HG02642 (cell line): ENCODE data around the gene NKAIN2.
"Not testable (repeated sequence)": the region's sequence is repeated elsewhere in the genome, so short reads cannot be mapped to it uniquely, and the experiment has no call there.

Experiments used
- ATAC-seq: cut with Tn5 transposase; IDR thresholded peaks from one replicate; pipeline ENCODE4 v1.9.1; 2021; ENCODE audit warnings: mild to moderate bottlenecking; ENCODE audit not compliant: unreplicated experiment, poor library complexity

The NKAIN2 gene

DNA sequence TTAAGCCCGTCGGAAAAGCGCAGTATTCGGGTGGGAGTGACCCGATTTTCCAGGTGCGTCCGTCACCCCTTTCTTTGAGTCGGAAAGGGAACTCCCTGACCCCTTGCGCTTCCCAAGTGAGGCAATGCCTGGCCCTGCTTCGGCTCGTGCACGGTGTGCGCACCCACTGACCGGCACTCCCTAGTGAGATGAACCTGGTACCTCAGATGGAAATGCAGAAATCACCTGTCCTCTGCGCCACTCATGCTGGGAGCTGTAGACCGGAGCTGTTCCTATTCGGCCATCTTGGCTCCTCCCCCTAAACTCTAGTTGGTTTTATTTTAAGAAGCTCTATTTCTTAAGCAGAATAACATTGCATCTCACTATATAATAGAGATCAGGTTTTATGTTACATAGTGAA lies 908.9 kb downstream of the NKAIN2 start:
- not testable (repeated sequence) for ATAC-seq

DNA sequence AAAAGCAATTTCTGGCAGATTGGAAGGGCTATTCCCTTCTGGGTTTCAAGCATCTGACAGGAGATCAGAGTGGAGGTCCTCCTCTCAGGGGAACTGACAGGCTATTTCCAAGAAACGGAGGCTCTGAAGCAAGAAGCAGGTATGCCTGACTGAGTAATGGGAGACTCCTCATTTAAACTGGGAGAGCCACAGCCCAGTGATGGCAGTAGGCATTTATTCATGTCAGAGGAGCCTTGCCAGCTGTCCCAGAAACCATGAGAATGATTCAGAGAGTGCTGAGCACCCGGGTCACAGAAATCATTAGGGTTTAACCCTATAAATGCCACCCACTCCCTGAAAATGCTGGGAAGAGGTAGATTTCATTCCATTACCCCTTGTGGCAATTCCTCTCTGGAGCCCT lies 911.1 kb downstream of the NKAIN2 start:
- no peak for ATAC-seq

DNA sequence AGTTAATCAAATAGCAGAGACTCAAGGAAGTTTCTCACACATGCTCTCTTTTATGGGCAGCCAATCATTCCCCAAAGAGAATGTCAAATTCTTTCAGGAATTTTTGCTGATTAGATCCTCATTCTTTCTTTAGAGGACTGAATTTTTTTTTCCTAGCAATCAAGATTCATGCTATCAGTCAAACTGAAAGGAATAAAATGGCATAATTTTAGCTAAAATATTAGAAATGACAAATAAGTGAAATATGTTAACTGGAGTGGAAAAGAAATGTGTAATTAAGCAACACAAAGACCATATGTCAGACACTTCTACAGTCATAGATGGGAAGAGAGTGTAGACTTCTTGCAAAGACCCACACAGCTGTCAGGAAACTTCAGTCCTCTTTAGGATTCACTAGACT lies 916.2 kb downstream of the NKAIN2 start:
- ATAC-seq, result no peak

DNA sequence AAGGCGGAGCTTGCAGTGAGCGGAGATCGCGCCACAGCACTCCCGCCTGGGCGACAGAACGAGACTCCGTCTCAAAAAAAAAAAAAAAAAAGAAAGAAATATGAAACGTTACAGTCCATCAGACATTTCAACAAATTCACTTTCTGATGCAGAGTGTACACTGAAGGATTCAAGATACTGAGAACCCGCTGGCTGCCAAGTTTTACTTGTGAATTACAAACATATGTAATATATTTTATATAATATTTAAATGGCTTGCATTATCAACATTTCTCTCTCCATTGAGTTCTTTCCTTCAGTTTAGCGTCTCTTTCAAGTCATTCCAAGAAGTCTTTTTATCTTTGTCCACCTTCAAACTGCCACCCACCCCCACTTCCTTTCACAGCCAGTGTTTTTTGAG lies 917.7 kb downstream of the NKAIN2 start:
- ATAC-seq, result no peak

DNA sequence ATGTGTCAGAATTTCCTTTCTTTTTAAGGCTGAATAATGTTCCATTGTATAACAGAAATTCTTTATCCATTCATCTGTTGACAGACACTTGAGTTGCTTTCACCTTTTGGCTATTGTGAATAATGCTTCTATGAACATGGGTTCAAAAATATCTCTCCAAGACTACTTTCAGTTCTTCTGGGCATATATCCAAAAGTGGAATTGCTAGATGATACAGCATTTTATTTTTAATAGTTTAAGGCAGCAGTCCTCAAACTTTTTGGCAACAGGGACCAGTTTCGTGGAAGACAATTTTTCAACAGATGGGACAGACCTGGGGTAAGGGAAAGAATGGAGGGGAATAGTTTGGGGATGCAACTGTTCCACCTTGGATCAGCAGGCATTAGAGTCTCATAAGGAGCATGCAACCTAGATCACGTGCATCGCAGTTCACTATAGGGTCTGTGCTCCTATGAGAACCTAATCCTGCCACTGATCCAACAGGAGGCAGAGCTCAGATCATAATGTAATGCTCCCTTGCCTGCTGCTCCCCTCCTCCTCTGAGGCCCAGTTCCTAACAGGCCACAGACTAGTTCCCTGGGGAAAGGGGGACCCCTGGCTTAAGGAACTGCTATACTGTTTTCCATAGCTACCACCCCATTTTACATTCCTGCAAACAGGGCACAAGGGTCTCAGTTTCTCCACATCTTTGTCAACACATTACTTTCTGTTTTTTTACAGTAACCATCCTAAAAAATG lies 918.6 kb downstream of the NKAIN2 start:
- ATAC-seq, result no peak

DNA sequence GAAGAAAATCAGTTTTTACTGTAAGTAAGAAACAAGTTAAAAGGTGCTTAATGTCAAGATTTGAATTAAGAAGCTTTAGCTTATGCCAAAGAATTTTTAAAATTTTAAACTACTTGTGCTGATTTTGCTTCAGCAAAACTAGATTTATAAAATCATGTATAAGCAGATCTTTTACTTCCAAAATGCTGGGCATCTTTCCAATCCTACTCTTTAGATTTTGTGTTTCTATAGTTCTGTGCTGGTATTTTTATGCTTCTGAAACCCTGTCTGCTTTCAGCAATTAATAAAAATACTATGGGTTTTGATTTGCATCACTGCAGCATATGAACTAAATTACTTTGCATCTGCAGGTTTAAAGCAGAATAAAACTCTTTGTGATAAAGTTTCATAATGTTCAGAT lies 920.0 kb downstream of the NKAIN2 start:
- no peak for ATAC-seq

DNA sequence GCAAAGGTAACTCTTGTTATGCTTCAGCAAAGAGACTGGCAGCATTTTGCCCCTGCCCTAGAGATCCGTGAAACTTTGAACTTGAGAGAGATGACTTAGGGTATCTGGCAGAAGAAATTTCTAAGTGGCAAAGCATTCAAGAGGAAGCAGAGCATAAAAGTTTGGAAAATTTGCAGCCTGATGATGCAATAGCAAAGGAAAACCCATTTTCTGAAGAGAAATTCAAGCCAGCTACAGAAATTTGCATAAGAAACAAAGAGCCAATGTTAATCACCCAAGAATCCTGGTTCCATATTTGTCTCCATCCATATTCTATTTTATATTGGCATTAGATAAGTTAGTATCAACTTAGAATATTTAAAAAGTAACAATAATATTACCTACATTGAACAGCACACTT lies 934.1 kb downstream of the NKAIN2 start:
- not testable (repeated sequence) for ATAC-seq

DNA sequence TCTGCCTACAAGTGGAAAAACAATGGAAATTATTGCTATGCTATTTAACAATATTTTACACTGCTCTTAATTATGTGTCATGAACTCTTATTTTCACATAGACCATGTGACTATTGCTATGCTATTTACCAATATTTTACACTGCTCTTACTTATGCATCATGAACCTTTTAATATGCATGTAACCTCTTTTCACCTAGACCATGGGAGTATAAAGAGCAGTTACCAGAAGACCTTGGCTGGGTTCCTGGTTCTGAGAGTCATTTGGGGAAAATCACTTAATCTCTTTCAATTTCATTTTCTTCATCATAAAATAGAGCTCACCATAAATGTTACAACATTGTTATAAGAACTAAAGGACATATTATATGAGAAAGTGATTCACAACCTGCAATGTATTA lies 934.8 kb downstream of the NKAIN2 start:
- no peak for ATAC-seq

DNA sequence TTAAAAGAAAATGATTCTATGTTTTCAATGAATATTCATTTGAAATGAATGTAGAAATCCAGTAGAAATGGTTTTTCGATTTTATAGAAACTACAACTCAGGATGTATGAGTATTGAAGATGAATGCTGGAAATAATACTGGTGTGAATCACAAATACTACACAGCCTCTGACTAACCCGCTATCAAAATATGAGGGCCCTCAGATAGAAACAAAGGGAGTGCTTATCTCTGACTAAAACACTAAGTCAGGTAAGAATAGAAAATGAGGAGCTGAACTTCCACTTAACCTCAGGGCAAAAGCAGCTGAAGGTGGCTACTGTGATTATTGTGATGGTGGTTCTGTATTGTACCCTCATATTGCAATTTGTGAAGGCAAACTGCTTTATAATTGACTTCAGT lies 937.7 kb downstream of the NKAIN2 start:
- no peak for ATAC-seq

DNA sequence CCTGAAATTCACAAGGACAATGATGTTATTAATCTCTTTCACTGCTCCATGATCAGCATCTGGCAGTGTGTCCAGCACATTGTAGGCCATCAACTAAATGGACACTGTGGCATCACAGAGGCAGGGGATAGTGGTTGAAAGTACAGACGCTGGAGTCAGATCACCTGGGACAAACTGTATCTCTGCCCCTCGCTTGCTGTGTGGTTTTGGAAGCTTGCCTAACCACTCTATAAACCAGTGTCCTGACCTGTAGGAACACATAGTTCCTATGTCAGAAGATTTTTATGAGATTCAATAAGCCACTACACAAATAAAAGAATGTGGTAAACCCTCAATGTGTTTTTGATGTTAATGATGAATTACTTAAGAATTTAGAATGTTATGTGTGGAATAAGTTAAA lies 939.3 kb downstream of the NKAIN2 start:
- ATAC-seq, result no peak

DNA sequence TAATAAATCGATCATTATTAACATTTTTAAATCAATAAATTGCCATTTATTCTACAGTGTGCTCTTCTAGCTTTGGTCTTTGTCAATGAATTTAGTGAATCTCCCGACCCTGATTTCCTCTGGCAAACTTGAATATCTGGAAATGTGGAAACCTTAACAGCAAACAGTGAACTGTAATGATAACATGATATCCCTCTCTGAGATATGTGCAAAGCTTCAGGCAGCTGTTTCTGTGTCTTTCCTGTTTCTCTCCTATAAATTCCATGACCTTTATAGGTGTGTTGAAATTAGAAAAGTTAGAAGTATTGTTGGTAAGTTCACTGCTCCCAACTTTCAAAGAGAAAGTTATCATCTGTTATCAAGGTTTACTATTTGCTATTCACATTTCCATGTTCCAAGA lies 939.8 kb downstream of the NKAIN2 start:
- ATAC-seq, result no peak

DNA sequence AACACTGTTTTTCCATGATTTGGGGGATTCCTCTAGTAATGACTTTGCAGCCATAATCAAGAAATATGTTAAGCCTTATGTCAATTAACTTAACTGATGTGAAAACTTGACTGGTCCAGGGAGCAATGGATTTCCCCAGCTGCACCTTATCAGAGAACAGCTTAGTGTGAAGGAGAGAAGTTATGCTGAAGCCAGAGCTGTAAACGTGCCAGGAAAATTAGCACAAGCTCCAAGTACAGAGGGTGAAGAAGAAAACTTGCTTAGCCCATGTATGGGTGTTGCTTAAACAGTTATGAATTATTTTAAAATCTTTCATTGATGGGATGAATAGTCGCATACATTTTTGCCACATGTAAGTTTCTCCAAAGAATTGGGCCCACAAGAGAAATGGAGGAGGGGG lies 943.7 kb downstream of the NKAIN2 start:
- no peak for ATAC-seq

DNA sequence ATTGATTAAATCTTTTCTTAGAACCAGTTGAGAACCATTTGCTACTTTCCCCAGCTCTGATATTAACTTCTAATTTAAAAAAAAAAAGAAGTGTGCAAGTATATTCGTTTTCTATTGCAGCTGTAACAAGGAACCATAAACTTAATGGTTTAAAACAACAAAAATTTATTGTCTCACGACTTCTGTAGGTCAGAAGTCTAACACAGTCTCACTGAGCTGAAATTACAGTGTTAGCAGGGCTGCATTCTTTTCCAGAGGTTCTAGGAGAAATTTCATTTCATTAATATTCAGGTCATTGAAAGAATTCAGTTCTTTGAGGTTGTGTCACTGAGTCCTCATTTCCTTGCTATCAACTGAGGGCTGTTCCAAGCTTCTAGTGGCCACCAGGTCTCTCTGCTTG lies 945.1 kb downstream of the NKAIN2 start:
- ATAC-seq, result no peak

DNA sequence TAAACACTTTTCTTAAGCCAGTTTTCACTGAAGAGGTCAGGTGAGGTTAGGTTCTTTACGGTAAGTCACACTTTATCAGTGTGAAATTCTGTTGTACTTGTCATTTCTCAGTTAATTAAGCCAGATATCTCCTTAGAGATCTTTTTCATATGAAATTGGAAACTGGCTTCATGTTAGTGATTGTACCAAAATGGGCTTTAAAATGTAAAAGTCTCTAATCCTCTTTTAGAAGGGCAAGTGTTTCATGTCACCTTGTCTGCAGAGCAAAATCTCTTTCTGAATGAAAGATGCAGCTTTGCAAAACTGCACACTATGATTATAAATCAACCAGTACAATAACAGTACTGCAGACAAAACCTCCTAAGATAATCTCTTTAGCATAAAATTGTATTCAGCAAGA lies 949.3 kb downstream of the NKAIN2 start:
- no peak for ATAC-seq

DNA sequence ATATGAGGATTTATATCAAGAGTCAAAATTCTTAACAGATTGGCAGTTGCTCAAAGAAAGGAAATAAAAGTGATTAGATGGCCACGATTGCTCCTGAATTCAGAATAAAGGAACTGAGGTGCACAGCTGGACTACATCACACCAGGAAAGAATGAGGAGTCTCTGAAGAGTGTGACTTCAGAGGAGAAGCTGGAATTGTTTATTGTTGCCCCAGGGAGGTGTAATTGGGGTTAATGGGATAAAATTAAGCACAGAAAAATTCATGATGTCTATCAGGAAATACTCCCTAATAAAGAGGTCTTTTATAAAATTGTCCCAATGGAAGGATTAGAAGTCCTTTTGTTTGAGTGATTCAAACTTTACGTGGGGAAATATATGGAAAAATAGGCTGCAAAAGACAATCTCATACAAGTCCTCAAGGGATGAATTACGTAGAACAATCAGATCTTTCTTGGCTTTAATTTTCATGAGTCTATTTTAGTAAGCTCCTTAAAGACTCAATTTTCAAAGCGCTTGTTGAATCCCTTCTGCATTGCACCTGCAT lies 950.0 kb downstream of the NKAIN2 start:
- ATAC-seq, result no peak

DNA sequence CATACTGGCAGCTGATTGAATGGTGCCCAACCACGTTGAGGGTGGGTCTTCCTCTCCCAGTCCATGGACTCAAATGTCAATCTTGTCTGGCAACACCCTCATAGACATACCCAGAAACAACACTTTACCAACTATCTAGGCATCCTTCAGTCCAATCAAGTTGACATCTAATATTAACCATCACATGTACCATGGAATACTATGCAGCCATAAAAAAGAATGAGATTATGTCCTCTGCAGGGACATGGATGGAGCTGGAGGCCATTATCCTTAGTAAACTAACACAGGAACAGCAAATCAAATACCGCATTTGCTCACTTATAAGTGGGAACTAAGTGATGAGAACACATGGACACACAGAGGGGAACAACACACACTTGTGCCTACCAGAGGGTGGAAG lies 951.7 kb downstream of the NKAIN2 start:
- no peak for ATAC-seq

DNA sequence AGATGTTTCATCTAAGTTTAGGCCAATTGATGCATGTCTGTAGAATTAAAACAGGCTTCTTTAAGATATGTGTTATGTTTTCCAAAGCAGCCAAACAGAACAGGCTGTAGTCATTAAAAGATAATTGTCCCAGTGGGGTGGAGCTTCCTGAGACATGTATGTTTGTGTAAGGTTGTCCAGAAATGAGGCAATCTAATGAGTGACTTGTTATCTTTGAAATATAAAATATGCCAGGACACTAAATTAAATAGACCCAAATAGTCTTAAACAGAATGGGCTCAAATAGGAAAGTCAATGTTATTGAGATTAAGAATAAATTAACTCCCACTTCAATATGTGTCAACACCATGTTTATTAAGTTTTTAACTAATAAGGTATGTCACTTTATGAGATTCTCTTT lies 953.9 kb downstream of the NKAIN2 start:
- no peak for ATAC-seq

DNA sequence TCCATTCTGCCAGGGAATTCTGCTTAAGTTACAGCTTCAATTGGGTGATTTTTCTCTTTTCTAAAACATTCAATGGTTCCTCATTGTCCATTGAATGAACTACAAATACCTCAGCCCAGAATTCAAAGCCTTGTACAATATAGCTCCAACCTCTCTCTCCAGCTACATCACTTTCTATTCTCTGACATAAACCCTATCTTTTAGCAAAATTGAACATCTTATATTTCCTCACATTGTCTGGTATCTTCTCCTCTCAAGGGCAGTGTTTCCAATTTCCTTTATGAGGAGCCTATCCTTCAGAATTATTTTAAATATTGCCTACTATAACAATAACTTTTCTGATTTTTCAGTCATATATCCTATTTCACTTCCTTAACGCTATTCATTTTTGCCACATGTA lies 955.0 kb downstream of the NKAIN2 start:
- no peak for ATAC-seq

DNA sequence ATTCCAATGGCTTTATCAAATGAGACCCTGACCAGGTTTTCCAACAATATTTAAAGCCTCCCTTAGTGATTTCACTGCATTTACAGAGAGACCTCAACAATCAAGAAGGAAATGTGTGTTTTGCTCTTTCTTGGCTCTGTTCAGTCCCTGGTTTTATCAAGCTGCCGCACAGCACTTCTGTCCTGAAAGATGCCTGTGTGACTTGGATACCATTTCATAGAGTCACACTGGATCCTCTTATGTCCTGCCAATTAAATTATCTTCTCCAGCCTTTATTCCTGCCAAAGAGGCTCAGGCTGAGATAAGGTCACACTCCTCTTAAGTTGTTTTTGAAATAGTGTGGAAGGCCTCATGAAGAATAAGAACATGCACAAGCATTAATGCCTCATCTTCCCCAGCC lies 961.6 kb downstream of the NKAIN2 start:
- ATAC-seq, result no peak

DNA sequence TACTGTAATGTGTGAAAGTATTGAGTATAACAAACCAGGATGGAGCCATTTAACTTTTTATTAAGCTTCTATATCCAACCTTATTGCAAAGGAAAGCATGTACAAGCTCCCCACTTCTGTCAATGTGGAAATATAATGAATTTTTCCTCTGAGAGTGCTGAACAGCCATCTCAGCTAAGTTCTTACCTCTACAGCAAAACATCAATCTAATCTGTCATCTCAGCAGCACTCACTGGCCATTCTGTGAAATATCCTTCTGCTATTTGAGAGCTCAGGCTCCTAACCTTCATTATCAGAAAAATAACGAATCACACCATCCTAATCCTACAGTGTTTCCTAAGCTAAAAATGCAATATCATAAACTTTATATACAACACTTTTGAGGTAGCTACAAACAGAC lies 964.6 kb downstream of the NKAIN2 start:
- no peak for ATAC-seq

DNA sequence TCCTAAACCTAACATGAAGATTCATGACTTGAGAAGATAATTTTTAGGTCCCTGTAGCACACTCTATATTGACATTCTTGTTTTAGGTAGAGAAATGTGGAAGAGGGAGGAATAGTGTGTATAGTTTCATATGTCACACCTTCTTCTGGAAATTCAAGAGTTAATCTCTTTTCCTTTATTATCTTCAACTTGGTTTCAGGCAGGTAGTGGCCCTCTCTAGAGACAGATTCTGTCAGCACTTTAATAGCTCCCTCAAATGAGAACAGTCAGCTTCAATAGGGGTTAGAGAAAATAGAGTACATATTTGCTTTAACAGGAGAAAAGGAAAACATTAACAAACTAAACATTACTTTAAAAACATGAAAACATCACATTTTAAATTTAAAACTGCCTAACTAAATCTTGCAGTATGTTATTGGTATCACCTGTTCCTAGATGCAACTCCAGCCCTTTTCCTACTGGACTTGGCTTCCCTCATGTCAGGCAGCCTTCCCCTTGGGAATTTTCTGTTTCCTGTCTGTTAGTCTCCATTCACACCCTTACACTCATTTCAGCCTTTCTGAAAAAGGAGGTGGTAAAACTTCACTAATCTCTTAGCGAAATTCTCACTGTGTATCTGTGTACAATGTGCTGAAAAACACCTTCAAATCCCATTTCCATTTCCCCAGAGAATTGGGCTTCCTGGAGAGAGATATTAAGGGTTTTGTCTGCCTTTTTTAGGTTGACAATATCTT lies 966.3 kb downstream of the NKAIN2 start:
- ATAC-seq, result no peak

DNA sequence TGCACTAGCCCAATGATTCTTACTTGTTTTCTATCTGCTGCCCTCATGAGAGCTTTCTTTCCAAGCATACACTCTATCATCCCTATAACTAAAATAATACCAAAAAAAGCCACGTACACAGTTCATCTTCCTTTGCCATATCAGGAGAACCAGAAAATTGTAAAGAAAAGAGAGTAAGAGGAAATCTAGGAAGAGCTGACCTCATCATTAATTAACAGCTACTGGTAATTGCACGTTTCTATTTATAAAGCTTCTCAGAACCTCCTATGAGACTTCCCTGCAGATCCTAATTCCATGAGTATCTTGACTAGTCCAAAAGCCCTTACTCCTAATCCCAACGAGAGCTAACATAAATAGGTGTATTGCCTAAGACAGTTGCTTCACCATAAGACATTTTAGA lies 967.1 kb downstream of the NKAIN2 start:
- no peak for ATAC-seq
